ENCODE results near the gene ARRDC4. TPM values are rescaled to one million over a fixed set of nuclear protein-coding genes. Genes with fewer than 3 reads are reported as not detected.

Gene ARRDC4
- total RNA-seq, 1 donor from 2014 or later, result 28.3 TPM

DNA sequence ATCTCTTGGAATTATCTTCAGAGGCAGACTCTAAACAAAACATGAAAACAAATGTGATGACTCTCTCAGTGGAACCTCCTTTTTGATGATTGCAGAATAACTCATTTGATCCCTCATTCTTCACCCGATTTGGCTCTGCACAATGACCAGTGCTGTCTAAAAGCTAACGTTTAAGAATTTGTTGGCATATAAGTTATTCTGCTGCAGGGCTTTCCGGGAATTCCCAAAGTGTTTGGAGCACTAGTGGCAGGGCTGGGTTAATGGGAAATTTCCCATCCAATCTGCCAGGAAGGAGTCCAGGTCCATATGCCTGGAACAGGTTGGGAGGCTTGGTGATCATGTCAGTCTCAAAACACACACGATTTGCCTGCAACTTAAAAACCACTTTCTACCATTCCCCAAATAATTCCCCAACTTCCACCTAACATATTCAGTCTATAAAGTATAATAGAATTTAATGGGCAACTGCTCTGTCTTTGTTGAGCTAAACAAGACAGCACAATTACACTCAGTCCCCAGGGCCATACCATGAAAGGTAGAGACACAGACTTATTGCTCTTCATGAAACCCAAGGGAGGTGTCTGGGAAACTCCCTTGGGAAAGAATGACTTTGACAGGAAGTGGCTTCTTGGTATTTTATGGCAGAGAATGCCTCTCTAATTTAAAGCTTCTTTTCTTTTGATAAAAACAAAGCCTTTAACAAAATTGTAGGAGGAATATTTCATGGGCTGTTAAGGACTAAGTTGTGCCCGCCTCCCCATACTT lies 38.0 kb downstream of the ARRDC4 start:
- DNase-seq (ENCODE audit: low spot score), result no peak

GRCh38 chr15:98000249-98001203 lies 40.0 kb downstream of the ARRDC4 start:
- no peak for DNase-seq (ENCODE audit: low spot score)

GRCh38 chr15:98001663-98002194 lies 41.2 kb downstream of the ARRDC4 start:
- no peak for DNase-seq (ENCODE audit: low spot score)

GRCh38 chr15:98002419-98002818 lies 41.9 kb downstream of the ARRDC4 start:
- no peak for DNase-seq (ENCODE audit: low spot score)

GRCh38 chr15:98002866-98003265 lies 42.4 kb downstream of the ARRDC4 start:
- DNase-seq (ENCODE audit: low spot score), result no peak

- DNase-seq (ENCODE audit: low spot score), result no peak
Observed at GRCh38 chr15:98003518-98003917, 43.0 kb downstream of the ARRDC4 start.

GRCh38 chr15:98003996-98004395 lies 43.5 kb downstream of the ARRDC4 start:
- no peak for DNase-seq (ENCODE audit: low spot score)

- DNase-seq (ENCODE audit: low spot score), result no peak
Observed at GRCh38 chr15:98005659-98006058, 45.2 kb downstream of the ARRDC4 start.

- no peak for DNase-seq (ENCODE audit: low spot score)
Observed at GRCh38 chr15:98009169-98009568, 48.7 kb downstream of the ARRDC4 start.

DNA sequence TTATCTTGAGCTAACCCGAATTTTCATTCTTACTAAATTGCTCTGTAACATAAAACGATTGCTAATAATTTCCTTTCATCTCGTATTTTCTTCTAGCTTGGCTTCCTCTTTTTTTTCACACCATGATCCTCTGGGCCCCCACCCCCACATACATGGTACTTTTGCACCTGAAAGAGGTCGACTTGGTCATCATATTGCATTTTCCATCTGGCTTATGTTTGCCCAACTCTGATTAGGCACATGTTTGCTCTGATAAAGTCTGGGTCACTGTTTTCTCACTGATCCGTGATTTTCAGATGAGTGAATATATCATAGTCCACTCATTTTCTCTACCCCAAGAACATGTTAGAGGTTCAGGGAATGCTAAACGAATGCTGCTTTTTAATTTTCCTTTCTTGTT lies 49.5 kb downstream of the ARRDC4 start:
- DNase-seq (ENCODE audit: low spot score), result no peak

DNA sequence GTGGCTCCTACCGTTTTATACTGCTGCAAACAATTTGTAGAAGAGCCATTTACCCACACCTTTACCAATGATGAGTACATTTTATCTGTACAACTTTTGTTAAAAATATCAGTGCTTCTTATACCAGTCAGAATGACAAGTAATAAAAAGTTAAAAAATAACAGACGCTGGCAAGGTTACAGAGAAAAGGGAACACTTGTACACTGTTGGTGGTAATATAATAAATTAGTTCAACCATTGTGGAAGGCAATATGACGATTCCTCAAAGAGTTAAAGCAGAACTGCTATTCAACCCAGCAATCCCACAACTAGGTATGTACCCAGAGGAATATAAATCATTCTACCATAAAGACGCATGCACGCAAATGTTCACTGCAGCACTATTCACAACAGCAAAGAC lies 51.9 kb downstream of the ARRDC4 start:
- DNase-seq (ENCODE audit: low spot score), result no peak

DNA sequence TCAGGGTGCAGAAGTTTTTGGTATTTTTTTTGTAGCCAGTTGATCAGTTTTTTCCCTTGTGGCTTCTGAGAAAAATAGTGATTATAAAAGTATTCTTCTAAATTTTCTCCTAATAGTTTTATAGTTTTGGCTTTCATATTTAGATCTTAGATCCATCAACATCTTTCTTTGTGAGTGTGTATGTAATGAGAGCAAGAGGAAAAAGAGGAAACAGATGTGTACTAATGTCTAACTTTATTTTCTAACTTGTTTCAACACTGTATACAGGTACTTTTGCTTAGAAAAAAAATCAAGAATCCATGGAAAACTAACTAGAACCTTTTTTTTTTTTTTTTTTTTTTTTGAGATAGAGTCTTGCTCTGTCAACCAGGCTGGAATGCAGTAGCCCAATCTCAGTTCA lies 53.1 kb downstream of the ARRDC4 start:
- no peak for DNase-seq (ENCODE audit: low spot score)

DNA sequence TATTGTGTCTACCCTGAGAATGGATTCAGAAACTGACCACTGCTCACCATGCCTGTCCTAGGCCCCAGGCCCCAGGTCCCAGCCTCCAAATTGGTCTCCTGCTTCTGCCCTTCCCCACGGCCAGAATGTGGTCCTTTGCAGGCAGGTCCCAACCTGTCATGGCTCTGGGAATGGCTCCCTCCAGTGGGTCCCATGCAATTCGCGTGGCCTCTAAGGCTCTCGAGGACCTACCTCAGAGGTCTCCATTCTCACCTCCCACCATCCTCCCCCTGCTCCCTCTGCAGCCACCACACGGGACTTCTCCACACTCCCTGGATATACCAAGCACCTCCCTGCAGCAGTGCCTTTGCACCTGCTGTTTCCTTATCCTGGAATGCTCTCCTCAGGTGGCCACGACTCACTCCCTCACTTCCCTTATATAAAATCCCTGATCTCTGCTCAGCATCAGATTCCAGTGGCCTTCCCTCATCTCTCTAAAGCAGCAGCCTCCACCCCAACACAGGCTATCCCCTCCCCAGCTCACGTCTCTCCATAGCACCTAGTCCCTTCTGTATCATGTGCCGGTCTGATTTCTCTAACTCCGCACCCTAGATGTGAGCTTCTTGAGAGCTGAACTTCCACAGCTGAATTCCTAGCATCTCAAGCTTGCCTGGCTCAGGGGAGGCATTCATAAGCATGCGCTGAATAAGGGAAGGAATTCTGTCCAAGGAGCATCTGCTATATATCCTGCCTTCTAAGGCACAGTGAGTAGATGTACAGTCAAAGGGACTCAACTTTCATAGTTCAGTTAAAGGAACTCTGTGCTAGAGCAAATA lies 56.9 kb downstream of the ARRDC4 start:
- DNase-seq (ENCODE audit: low spot score), result peak; percentile 14

GRCh38 chr15:98018761-98019351 lies 58.4 kb downstream of the ARRDC4 start:
- no peak for DNase-seq (ENCODE audit: low spot score)

Data from mucosa of gallbladder (tissue), 1 donor.